SK-N-SH (cell line): ENCODE results near the gene FAM83E. TPM values are rescaled to one million over a fixed set of nuclear protein-coding genes. Genes with fewer than 3 reads are reported as not detected.

Experiments used
- CTCF ChIA-PET: fragments of 300-600, 350-600 bp; formaldehyde crosslinking; extraction: SDS; loops from one replicate; lab custom pipeline; 2021; lab: Yijun Ruan, JAX
- POLR2A ChIA-PET: fragments of 350-600 bp; sonication (Branson Sonifier 250); formaldehyde crosslinking; extraction: SDS; loops from one replicate; lab custom pipeline; 2020; ENCODE audit warnings: antibody characterized with exemption, inconsistent platforms; lab: Yijun Ruan, JAX
- DNase-seq: peaks from one replicate; pipeline ENCODE4 v3.0.0; 2012
- H2AFZ ChIP-seq: fragments of 200-600 bp; sonication (generic); 2 replicates; pipeline ENCODE4 v1.8.1; 2016; ENCODE audit warnings: antibody characterized with exemption, mild to moderate bottlenecking, low read depth
- H3F3A ChIP-seq: fragments of 200-600 bp; sonication (generic); replicated peaks from 2 replicates; pipeline ENCODE3; 2016; ENCODE audit warnings: antibody characterized with exemption, mild to moderate bottlenecking; ENCODE audit not compliant: insufficient read depth
- H3K27ac ChIP-seq, 2 experiments: fragments of 200-500 bp in 1 of 2; fragments of 200-600 bp in 1 of 2; sonication (Bioruptor generic) in 1 of 2; sonication (generic), shearing (Covaris generic) in 1 of 2; 2 replicates each; pipeline versions ENCODE4 v1.5.1 to v1.6.1; 2014 to 2016; ENCODE audit warnings: low read depth in 2 of 2, inconsistent platforms in 1 of 2, low read length in 1 of 2, mild to moderate bottlenecking in 1 of 2, mixed read lengths in 1 of 2
- H3K27me3 ChIP-seq: fragments of 200-600 bp; sonication (generic), shearing (Covaris generic); 2 replicates; pipeline ENCODE4 v1.6.1; 2016; ENCODE audit warnings: mixed run types; ENCODE audit not compliant: insufficient read depth
- H3K36me3 ChIP-seq, 2 experiments: fragments of 200-500 bp in 1 of 2; fragments of 200-600 bp in 1 of 2; sonication (Bioruptor generic) in 1 of 2; sonication (generic) in 1 of 2; replicated peaks in 1 of 2; 2 replicates each; pipeline versions ENCODE3 to v1.5.1; 2014 to 2016; ENCODE audit warnings: low read length in 1 of 2, mild to moderate bottlenecking in 1 of 2; ENCODE audit not compliant: insufficient read depth in 2 of 2, control insufficient read depth in 1 of 2
- H3K4me1 ChIP-seq, 2 experiments: fragments of 200-500 bp in 1 of 2; fragments of 200-600 bp in 1 of 2; sonication (Bioruptor generic) in 1 of 2; sonication (generic), shearing (Covaris generic) in 1 of 2; 2 replicates each; pipeline versions ENCODE4 v1.5.1 to v1.6.1; 2014 to 2016; ENCODE audit warnings: low read depth in 1 of 2, low read length in 1 of 2, mixed run types in 1 of 2; ENCODE audit not compliant: insufficient read depth in 2 of 2, control insufficient read depth in 1 of 2
- H3K4me2 ChIP-seq: fragments of 200-600 bp; sonication (generic), shearing (Covaris generic); 2 replicates; pipeline ENCODE4 v1.6.1; 2017; ENCODE audit warnings: mixed run types
- H3K4me3 ChIP-seq, 2 experiments: fragments of 200-500 bp in 1 of 2; fragments of 200-600 bp in 1 of 2; sonication (Bioruptor generic) in 1 of 2; sonication (generic), shearing (Covaris generic) in 1 of 2; 2 replicates each; pipeline versions ENCODE4 v1.5.1 to v1.8.1; 2014 to 2016; ENCODE audit warnings: low read depth in 2 of 2, inconsistent platforms in 1 of 2, low read length in 1 of 2, mild to moderate bottlenecking in 1 of 2, mixed read lengths in 1 of 2, moderate library complexity in 1 of 2
- H3K79me2 ChIP-seq: fragments of 200-600 bp; sonication (generic); 2 replicates; pipeline ENCODE4 v1.8.1; 2017; ENCODE audit warnings: mild to moderate bottlenecking; ENCODE audit not compliant: insufficient read depth
- H3K9ac ChIP-seq: fragments of 200-600 bp; sonication (generic); 2 replicates; pipeline ENCODE4 v1.6.1; 2017; ENCODE audit warnings: mixed run types
- H3K9me2 ChIP-seq: fragments of 200-600 bp; sonication (generic); 2 replicates; pipeline ENCODE4 v1.6.1; 2017; ENCODE audit warnings: mixed run types
- H3K9me3 ChIP-seq: fragments of 200-600 bp; sonication (generic); 2 replicates; pipeline ENCODE4 v1.6.1; 2017; ENCODE audit warnings: mixed run types, mild to moderate bottlenecking, moderate library complexity
- H4K20me1 ChIP-seq: fragments of 200-600 bp; sonication (generic); 2 replicates; pipeline ENCODE4 v1.6.1; 2017; ENCODE audit warnings: mild to moderate bottlenecking, mixed run types; ENCODE audit not compliant: insufficient read depth
- CHD2 ChIP-seq: fragments of 150-350 bp; IDR thresholded peaks from 2 replicates; pipeline ENCODE4 v1.6.1; 2018; ENCODE audit warnings: low read length; ENCODE audit not compliant: partially characterized antibody
- ELF1 ChIP-seq: IDR thresholded peaks from 2 replicates; pipeline ENCODE4 v1.4.0; 2012
- EP300 ChIP-seq, 2 experiments: IDR thresholded peaks; 2 replicates each; pipeline versions ENCODE4 v1.4.0 to v1.6.1; 2012; ENCODE audit warnings: borderline replicate concordance in 1 of 2, low read depth in 1 of 2, low read length in 1 of 2
- GATA2 ChIP-seq: sonication (generic); formaldehyde crosslinking; IDR thresholded peaks from 2 replicates; pipeline ENCODE4 v1.5.0; 2020; ENCODE audit warnings: mild to moderate bottlenecking, missing genetic modification reagents
- MXI1 ChIP-seq: IDR thresholded peaks from 2 replicates; pipeline ENCODE4 v1.6.1; 2012; ENCODE audit warnings: mild to moderate bottlenecking, low read depth, low read length, improper control_type of control experiment
- NFIC ChIP-seq: IDR thresholded peaks from 2 replicates; pipeline ENCODE4 v1.4.0; 2012; ENCODE audit warnings: borderline replicate concordance
- NRF1 ChIP-seq: IDR thresholded peaks from 2 replicates; pipeline ENCODE4 v1.6.1; 2012; ENCODE audit warnings: low read depth, mild to moderate bottlenecking, low read length
- RAD21 ChIP-seq: IDR thresholded peaks from 2 replicates; pipeline ENCODE4 v1.6.1; 2012; ENCODE audit warnings: mild to moderate bottlenecking, low read length
- RCOR1 ChIP-seq: fragments of 150-350 bp; IDR thresholded peaks from 2 replicates; pipeline ENCODE4 v1.6.1; 2017; ENCODE audit warnings: antibody characterized with exemption, low read length
- RFX5 ChIP-seq: IDR thresholded peaks from 2 replicates; pipeline ENCODE4 v1.6.1; 2012; ENCODE audit warnings: mild to moderate bottlenecking, improper control_type of control experiment, low read length
- RXRA ChIP-seq: IDR thresholded peaks from 2 replicates; pipeline ENCODE4 v1.4.0; 2012; ENCODE audit warnings: low read depth, mild to moderate bottlenecking, borderline replicate concordance
- TCF12 ChIP-seq: IDR thresholded peaks from 2 replicates; pipeline ENCODE4 v1.4.0; 2012
- TEAD4 ChIP-seq: IDR thresholded peaks from 2 replicates; pipeline ENCODE4 v1.4.0; 2012; ENCODE audit warnings: mild to moderate bottlenecking, borderline replicate concordance; ENCODE audit not compliant: insufficient read depth
- WGBS: methylation state at CpG from one replicate; pipeline ENCODE4 v1.1.6; 2017; ENCODE audit warnings: low lambda C conversion rate; 5-methylcytosine and 5-hydroxymethylcytosine counted together
- polyA plus RNA-seq, 3 experiments: library from polyadenylated mRNA; depleted of rRNA; stranded (reverse); fragments of >200 nt; gene quantifications; 2 replicates each; pipeline ENCODE4 v1.2.3, GENCODE V29; 2012
- TF ChIP-seq, protein P1 (sequence below): fragments of 150-350 bp; IDR thresholded peaks from 2 replicates; pipeline ENCODE4 v1.6.1; 2017; ENCODE audit warnings: antibody characterized with exemption, low read length, low read depth, borderline replicate concordance
- TF ChIP-seq, protein P2 (sequence below): IDR thresholded peaks from 2 replicates; pipeline ENCODE4 v1.4.0; 2012; ENCODE audit warnings: low read depth, borderline replicate concordance
- TF ChIP-seq, protein P3 (sequence below): IDR thresholded peaks from 2 replicates; pipeline ENCODE4 v1.6.1; 2012; ENCODE audit warnings: mild to moderate bottlenecking, low read depth, low read length, moderate library complexity

The FAM83E gene
- polyA plus RNA-seq, 1 of the 3 experiments (the other 2 are of a cell fraction): 0.44 TPM

DNA sequence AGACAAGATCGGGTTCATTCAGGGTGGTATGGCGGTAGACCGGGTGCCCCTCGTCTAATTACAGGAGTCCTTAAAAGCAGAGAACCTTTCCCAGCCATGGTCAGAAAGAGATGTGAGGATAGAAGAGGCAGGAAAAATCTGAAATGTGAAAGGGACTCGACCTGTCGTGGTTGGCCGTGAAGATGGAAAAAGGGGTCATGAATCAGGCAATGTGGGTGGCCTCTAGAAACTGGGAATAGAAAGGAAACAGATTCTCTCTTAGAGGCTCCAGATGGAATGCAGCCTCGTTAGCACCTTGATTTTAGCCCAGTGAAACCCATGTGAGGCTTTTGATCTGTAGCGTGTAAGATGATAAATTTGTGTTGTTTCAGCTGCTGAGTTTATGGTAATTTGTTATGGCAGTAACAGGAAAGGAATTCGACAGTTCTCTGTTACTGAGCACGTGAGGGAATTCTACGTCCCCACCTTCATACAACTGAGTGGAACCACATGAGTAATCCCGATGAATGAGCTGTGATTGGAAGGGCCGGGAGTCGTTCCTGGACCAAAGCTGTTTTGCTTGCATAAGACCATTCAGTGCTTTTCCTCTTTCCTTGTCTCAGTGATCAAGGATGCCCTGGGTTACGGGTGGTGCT lies 42.1 kb upstream of the FAM83E start:
- CTCF ChIA-PET: no interaction called here
- no peak for DNase-seq

DNA sequence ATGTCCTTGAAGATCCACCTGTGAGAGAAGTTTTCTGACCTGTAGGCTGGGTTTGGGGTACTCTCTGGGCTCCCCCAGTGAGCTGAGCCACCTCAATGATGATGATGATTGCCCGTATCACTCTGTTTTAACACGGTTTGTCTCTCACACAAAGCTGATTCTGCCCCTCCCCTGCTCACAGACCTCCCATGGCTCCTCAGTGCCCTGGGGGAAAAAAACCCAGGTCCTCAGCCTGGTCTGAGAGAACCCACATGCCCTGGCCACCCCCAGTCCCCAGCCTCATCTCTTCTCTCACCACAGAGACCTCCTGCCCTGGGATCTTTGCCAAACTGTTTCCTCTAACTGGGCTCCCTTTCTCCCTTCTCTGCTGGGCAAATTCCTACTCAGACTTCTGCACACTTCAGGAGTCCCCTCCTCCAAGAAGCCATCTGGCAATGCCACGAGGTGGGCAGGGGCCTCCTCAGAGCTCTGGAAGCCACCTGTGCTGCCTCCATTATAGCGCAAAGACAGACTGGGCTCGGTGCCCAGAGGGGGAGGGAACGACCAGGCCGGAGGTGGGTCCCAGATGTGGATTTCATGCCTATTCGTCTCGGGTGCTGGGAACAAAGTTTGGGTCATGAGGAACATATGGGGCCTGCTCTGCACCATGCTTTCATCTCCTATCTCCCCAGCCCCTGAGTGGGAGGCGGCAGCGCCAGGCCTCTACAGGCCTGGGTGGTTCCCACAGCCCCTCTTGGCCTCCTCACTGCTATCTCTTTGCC lies 39.6 kb upstream of the FAM83E start:
- peak overlapping the region in 1 of 2 experiments; percentile 61; a peak in 2 of 4 replicates for H3K27ac ChIP-seq
- ChIA-PET POLR2A (interaction anchor here (0.6 to 0.9 kb wide), 2 partner anchors 13 to 116 kb away, joined by 3 to 6 read pairs; no protein-coding TSS in a partner anchor), CTCF (interaction anchor here (1.0 to 3.6 kb wide), 5 partner anchors 8 to 188 kb away, joined by 3 to 19 read pairs (median 5); partner anchors contain the start of gene CA11)
- H3K36me3 ChIP-seq: no peaks in the 10 kb centered on the region
- H3K79me2 ChIP-seq: no peaks in the 10 kb centered on the region
- 39% methylated on average over 10 of the region's 11 CpGs for WGBS
- H4K20me1 ChIP-seq: no peaks in the 10 kb centered on the region
- H3K9me3 ChIP-seq: no peaks in the 10 kb centered on the region
- no peak overlapping the region for H2AFZ ChIP-seq
- no peak overlapping the region for H3K9ac ChIP-seq
- no peak overlapping the region for H3K4me3 ChIP-seq
- no peaks in the 10 kb centered on the region for H3K9me2 ChIP-seq
- no peaks in the 10 kb centered on the region for H3K27me3 ChIP-seq
- peak; percentile 74 for DNase-seq
- no peak overlapping the region for H3K4me2 ChIP-seq
- peaks cover 4% of the 10 kb centered on the region for H3F3A ChIP-seq
- peaks cover 0 to 10% of the 10 kb centered on the region in 2 experiments; a peak in 1 of 4 replicates for H3K4me1 ChIP-seq
- no peak for TF ChIP-seq RXRA
- peak; percentile 47; the same call in 1 of the 2 replicates for TF ChIP-seq RCOR1
- TF ChIP-seq, protein P1, sequence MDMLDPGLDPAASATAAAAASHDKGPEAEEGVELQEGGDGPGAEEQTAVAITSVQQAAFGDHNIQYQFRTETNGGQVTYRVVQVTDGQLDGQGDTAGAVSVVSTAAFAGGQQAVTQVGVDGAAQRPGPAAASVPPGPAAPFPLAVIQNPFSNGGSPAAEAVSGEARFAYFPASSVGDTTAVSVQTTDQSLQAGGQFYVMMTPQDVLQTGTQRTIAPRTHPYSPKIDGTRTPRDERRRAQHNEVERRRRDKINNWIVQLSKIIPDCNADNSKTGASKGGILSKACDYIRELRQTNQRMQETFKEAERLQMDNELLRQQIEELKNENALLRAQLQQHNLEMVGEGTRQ: no peak
- TF ChIP-seq, protein P2, sequence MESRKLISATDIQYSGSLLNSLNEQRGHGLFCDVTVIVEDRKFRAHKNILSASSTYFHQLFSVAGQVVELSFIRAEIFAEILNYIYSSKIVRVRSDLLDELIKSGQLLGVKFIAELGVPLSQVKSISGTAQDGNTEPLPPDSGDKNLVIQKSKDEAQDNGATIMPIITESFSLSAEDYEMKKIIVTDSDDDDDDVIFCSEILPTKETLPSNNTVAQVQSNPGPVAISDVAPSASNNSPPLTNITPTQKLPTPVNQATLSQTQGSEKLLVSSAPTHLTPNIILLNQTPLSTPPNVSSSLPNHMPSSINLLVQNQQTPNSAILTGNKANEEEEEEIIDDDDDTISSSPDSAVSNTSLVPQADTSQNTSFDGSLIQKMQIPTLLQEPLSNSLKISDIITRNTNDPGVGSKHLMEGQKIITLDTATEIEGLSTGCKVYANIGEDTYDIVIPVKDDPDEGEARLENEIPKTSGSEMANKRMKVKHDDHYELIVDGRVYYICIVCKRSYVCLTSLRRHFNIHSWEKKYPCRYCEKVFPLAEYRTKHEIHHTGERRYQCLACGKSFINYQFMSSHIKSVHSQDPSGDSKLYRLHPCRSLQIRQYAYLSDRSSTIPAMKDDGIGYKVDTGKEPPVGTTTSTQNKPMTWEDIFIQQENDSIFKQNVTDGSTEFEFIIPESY: no peak
- TF ChIP-seq GATA2 (CRISPR knock-in tag): no peak
- no peak for TF ChIP-seq TEAD4
- TF ChIP-seq RAD21: no peak
- no peak for TF ChIP-seq RFX5
- TF ChIP-seq CHD2: peak; percentile 60
- peak; percentile 79 for TF ChIP-seq TCF12
- peak; percentile 55; the same call in 1 of the 2 replicates for TF ChIP-seq MXI1
- TF ChIP-seq, protein P3, sequence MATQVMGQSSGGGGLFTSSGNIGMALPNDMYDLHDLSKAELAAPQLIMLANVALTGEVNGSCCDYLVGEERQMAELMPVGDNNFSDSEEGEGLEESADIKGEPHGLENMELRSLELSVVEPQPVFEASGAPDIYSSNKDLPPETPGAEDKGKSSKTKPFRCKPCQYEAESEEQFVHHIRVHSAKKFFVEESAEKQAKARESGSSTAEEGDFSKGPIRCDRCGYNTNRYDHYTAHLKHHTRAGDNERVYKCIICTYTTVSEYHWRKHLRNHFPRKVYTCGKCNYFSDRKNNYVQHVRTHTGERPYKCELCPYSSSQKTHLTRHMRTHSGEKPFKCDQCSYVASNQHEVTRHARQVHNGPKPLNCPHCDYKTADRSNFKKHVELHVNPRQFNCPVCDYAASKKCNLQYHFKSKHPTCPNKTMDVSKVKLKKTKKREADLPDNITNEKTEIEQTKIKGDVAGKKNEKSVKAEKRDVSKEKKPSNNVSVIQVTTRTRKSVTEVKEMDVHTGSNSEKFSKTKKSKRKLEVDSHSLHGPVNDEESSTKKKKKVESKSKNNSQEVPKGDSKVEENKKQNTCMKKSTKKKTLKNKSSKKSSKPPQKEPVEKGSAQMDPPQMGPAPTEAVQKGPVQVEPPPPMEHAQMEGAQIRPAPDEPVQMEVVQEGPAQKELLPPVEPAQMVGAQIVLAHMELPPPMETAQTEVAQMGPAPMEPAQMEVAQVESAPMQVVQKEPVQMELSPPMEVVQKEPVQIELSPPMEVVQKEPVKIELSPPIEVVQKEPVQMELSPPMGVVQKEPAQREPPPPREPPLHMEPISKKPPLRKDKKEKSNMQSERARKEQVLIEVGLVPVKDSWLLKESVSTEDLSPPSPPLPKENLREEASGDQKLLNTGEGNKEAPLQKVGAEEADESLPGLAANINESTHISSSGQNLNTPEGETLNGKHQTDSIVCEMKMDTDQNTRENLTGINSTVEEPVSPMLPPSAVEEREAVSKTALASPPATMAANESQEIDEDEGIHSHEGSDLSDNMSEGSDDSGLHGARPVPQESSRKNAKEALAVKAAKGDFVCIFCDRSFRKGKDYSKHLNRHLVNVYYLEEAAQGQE: no peak
- no peak for TF ChIP-seq NRF1
- peak in 1 of 2 experiments; percentile 26; a peak in 1 of 4 replicates for TF ChIP-seq EP300 (IDR thresholded peaks at IDR 0.05; ENCODE audit: borderline replicate concordance in 1 of 2, low read depth in 1 of 2, low read length in 1 of 2)

More for the DNA sequence above, 42.1 kb upstream of the FAM83E start:
- Histone ChIP-seq H3K9ac (no peak overlapping the region), H3K27me3 (no peaks in the 10 kb centered on the region), H3K27ac (no peak overlapping the region), H3K79me2 (no peaks in the 10 kb centered on the region), H3K9me3 (no peaks in the 10 kb centered on the region), H3K4me1 (peaks cover 0 to 12% of the 10 kb centered on the region in 2 experiments; a peak in 1 of 4 replicates), H3K36me3 (no peaks in the 10 kb centered on the region), H4K20me1 (no peaks in the 10 kb centered on the region), H3F3A (peaks cover 4% of the 10 kb centered on the region), H3K4me2 (no peak overlapping the region), H3K4me3 (no peak overlapping the region), H2AFZ (no peak overlapping the region), H3K9me2 (no peaks in the 10 kb centered on the region)
- POLR2A ChIA-PET: interaction anchor here (1.1 kb wide), 1 partner anchor 38 kb away, joined by 3 read pairs; the partner anchor contains the start of genes RPL18 and SPHK2
- TF ChIP-seq NFIC (no peak), GATA2 (CRISPR knock-in tag) (no peak), ELF1 (no peak)
- TF ChIP-seq, protein P1: no peak
- WGBS: 68% methylated on average over 16 of the region's 16 CpGs
